ENCODE results near the gene ZNF205. TPM values are rescaled to one million over a fixed set of nuclear protein-coding genes. Genes with fewer than 3 reads are reported as not detected.
"Not testable (repeated sequence)": the region's sequence is repeated elsewhere in the genome, so short reads cannot be mapped to it uniquely, and the experiment has no call there.

ZNF205 gene
- total RNA-seq, 1 donor: 17.7 TPM

DNA sequence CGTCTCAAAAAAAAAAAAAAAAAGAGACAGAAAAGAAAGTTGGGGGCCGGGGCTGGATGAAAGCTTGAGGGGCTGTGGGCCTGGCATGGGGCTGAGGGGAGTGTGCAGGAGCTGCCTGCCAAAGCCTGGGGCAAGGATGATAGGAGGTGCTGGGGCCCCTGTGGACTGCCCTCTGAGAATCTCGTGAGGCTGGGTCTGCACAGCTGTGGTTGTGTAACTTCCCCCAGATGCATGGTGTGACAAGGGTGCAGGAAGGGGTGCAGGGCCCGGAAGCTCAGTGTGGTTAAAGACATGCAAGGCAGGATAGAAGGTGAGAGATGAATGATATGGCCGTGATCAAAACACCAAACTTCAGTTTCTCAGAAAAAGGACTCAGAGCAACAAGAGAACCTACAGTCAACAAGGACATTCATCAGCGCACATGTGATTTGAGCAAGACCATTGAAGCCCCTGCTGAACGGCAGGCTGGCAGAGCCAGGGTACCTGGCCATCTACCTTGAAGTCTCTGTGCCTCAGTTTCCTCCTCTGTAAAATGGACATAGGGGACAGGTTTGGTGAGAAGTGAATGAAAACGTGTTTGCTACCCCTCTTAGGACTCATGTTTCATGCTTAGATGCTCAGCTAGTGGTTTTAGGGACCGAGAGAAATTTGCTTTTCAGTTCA lies 37.4 kb upstream of the ZNF205 start:
- Histone ChIP-seq H3K36me3 (ENCODE audit: insufficient read depth, low read length) (no peaks in the 10 kb centered on the region), H4K20me1 (ENCODE audit: insufficient read depth, low read length) (no peaks in the 10 kb centered on the region), H3K4me2 (ENCODE audit: insufficient read depth, low read length) (no peak overlapping the region), H3K27ac (ENCODE audit: low read depth, low read length) (no peak overlapping the region), H3K27me3 (ENCODE audit: insufficient read depth, low read length) (peaks cover 30% of the 10 kb centered on the region), H3K9me3 (ENCODE audit: low read depth, low read length) (no peaks in the 10 kb centered on the region), H3K4me3 (ENCODE audit: insufficient read depth, low read length) (no peak overlapping the region), H3K79me2 (ENCODE audit: insufficient read depth, low read length) (no peaks in the 10 kb centered on the region), H3K4me1 (ENCODE audit: insufficient read depth, low read length) (no peaks in the 10 kb centered on the region), H2AFZ (ENCODE audit: low read length) (no peak overlapping the region)
- DNase-seq (ENCODE audit: insufficient read length, low spot score, missing footprints): no peak
- TF ChIP-seq, protein P1, sequence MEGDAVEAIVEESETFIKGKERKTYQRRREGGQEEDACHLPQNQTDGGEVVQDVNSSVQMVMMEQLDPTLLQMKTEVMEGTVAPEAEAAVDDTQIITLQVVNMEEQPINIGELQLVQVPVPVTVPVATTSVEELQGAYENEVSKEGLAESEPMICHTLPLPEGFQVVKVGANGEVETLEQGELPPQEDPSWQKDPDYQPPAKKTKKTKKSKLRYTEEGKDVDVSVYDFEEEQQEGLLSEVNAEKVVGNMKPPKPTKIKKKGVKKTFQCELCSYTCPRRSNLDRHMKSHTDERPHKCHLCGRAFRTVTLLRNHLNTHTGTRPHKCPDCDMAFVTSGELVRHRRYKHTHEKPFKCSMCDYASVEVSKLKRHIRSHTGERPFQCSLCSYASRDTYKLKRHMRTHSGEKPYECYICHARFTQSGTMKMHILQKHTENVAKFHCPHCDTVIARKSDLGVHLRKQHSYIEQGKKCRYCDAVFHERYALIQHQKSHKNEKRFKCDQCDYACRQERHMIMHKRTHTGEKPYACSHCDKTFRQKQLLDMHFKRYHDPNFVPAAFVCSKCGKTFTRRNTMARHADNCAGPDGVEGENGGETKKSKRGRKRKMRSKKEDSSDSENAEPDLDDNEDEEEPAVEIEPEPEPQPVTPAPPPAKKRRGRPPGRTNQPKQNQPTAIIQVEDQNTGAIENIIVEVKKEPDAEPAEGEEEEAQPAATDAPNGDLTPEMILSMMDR (IDR thresholded peaks at IDR 0.05; ENCODE audit: extremely low read depth, low read depth, low read length): no peak

DNA sequence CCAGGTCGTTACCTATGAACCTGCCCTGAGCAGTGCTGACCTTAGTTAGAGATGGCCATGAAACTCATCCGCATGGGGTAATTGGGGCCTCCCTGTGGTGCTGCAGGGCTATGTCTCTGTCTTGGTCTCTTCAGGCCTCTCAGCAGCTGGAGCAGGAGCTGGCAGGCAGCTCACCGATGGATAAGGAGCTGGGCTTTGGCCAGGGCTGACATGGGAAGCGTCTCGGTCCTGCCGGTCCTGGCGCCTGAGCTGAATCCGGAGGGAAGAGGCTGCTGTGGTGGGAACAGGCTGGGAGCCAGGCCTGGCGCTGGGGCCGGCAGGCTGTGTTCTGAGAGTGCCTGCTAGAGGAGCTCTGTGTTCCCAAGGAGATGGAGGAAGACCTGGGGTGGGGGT lies 36.9 kb upstream of the ZNF205 start:
- Histone ChIP-seq H3K27me3 (ENCODE audit: insufficient read depth, low read length) (peaks cover 31% of the 10 kb centered on the region), H3K79me2 (ENCODE audit: insufficient read depth, low read length) (no peaks in the 10 kb centered on the region), H2AFZ (ENCODE audit: low read length) (no peak overlapping the region), H3K4me2 (ENCODE audit: insufficient read depth, low read length) (no peak overlapping the region), H4K20me1 (ENCODE audit: insufficient read depth, low read length) (no peaks in the 10 kb centered on the region), H3K4me3 (ENCODE audit: insufficient read depth, low read length) (no peak overlapping the region), H3K36me3 (ENCODE audit: insufficient read depth, low read length) (no peaks in the 10 kb centered on the region), H3K4me1 (ENCODE audit: insufficient read depth, low read length) (no peaks in the 10 kb centered on the region), H3K27ac (ENCODE audit: low read depth, low read length) (no peak overlapping the region), H3K9me3 (ENCODE audit: low read depth, low read length) (no peaks in the 10 kb centered on the region)
- no peak for DNase-seq (ENCODE audit: insufficient read length, low spot score, missing footprints)
- TF ChIP-seq, protein P1 (IDR thresholded peaks at IDR 0.05; ENCODE audit: extremely low read depth, low read depth, low read length): no peak

DNA sequence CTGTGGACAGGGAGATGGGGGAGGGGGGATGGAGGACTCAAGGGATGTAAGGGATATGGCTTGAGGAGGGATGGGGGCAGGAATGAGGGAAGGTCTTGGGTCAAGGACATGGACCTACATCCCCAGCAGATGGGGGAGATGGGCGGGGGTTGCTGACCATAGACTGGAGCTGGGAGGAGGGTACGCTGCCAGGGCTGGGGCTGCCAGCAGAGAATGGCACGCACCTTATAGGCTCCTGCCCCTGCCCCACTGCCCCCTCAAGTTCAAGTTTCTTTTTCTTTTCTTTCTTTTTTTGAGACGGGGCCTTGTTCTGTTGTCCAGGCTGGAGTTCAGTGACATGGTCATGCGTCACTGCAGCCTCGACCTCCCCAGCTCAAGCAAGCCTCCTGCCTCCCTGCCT lies 36.4 kb upstream of the ZNF205 start:
- not testable (repeated sequence) for H3K4me1 ChIP-seq (ENCODE audit: insufficient read depth, low read length); H3K79me2 ChIP-seq (ENCODE audit: insufficient read depth, low read length); H3K4me3 ChIP-seq (ENCODE audit: insufficient read depth, low read length); H3K9me3 ChIP-seq (ENCODE audit: low read depth, low read length); H3K36me3 ChIP-seq (ENCODE audit: insufficient read depth, low read length); H4K20me1 ChIP-seq (ENCODE audit: insufficient read depth, low read length); H3K27ac ChIP-seq (ENCODE audit: low read depth, low read length); H2AFZ ChIP-seq (ENCODE audit: low read length); DNase-seq (ENCODE audit: insufficient read length, low spot score, missing footprints); H3K4me2 ChIP-seq (ENCODE audit: insufficient read depth, low read length)
- peaks cover 35% of the 10 kb centered on the region for H3K27me3 ChIP-seq (ENCODE audit: insufficient read depth, low read length)

DNA sequence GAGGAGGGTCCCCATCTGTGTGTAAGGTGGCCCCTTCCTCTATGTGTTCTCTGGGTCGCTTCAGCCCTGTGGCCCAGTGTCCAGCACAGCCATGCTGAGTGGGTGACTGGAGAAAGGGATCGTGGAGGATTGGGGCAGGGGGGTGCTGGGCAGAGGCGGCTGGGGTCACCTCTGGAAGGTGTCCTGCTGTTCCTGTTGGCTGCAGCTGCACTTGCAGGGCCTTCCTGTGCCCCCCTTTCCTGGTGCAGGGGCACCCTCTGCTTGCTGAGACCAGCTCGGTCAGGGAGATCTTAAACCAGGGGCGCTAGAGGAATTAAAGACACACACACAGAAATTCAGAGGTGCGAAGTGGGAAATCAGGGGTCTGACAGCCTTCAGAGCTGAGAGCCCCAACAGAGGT lies 35.8 kb upstream of the ZNF205 start:
- H3K4me1 ChIP-seq (ENCODE audit: insufficient read depth, low read length): no peaks in the 10 kb centered on the region
- no peak for DNase-seq (ENCODE audit: insufficient read length, low spot score, missing footprints)
- H4K20me1 ChIP-seq (ENCODE audit: insufficient read depth, low read length): no peaks in the 10 kb centered on the region
- no peak overlapping the region for H2AFZ ChIP-seq (ENCODE audit: low read length)
- no peak overlapping the region for H3K4me3 ChIP-seq (ENCODE audit: insufficient read depth, low read length)
- no peak overlapping the region for H3K27ac ChIP-seq (ENCODE audit: low read depth, low read length)
- H3K27me3 ChIP-seq (ENCODE audit: insufficient read depth, low read length): peaks cover 38% of the 10 kb centered on the region
- TF ChIP-seq, protein P1 (IDR thresholded peaks at IDR 0.05; ENCODE audit: extremely low read depth, low read depth, low read length): no peak
- no peaks in the 10 kb centered on the region for H3K79me2 ChIP-seq (ENCODE audit: insufficient read depth, low read length)
- no peak overlapping the region for H3K4me2 ChIP-seq (ENCODE audit: insufficient read depth, low read length)
- H3K36me3 ChIP-seq (ENCODE audit: insufficient read depth, low read length): no peaks in the 10 kb centered on the region
- no peaks in the 10 kb centered on the region for H3K9me3 ChIP-seq (ENCODE audit: low read depth, low read length)
